GM10847 (cell line): ENCODE data around the gene LPAR3.

ENCODE experiments used
- POLR2A ChIP-seq: IDR thresholded peaks from 2 replicates; pipeline ENCODE4 v1.6.1; 2011; ENCODE audit not compliant: insufficient read length; ENCODE audit errors: extremely low read depth

LPAR3 gene

DNA sequence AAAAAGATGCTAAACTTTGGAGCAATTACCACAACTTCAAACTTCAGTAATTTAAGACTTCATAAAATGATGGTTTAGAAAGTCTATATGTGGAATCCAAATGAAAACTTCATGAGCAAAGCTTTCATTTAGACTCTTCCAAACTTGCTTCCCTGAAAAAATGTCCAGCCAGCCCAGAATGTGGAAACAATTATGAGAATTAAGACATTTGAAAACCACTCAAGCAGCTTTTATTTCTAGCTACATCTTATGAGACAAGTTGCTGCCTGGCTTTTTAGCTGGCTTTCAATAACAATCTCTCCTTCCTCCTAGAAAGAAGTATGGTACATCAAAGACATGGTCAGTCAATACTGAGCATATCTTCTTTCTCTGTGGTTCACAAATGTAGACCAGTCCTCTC lies 21.8 kb downstream of the LPAR3 start:
- no peak for TF ChIP-seq POLR2A

DNA sequence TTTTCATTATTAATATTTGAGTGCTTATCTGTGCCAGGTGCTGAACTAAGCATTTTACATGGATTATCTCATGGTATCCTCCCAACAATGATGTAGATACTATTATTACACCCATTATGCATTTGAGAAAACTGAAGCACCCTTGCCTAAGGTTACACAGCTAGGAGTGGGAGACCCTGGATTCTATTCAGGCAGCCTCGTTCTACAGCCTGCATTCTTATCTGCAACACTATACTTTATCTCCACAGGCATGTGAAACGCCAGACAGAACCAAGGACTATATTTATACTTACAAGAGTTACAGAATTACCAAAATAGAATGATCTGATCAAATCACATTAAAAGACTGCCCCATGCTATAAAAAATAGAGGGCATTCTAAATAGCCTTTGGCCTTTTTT lies 22.4 kb downstream of the LPAR3 start:
- no peak for TF ChIP-seq POLR2A

DNA sequence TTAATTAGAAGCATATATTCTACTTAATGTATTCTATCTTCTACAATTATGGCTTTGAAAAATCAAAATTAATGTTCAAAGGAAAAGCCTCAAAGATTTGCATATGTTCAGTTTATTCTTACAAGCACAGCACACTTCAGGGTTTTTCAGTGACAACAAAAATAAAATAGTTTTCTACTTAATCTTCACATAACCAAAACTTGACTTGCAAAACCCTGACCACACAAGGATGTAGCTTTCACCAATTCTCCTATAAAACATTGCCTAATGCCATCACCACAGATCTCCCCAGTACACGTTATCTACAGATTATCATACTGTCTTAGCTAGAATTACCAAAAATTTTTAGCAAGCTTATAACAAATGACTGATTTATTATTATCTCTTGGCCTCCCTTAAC lies 23.3 kb downstream of the LPAR3 start:
- no peak for TF ChIP-seq POLR2A

DNA sequence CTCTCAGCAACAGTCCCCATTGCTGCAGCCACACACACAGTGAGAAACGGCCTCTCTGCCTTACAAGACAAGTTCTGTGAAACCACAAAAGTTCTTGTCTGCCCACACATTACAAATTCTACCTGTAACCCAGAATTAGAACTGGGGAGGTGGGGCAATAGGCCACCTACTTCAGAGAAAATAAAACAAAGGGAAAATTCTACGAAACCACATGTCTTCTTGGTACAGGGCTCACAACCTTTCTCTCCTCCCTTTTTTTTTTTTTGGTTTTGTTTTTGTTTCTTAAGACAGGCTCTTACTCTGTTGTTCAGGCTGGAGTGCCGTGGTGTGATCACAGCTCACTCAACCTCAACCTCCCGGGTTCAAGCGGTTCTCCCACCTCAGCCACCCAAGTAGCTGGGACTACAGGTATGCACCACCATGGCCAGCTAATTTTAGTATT lies 30.2 kb downstream of the LPAR3 start:
- no peak for TF ChIP-seq POLR2A

DNA sequence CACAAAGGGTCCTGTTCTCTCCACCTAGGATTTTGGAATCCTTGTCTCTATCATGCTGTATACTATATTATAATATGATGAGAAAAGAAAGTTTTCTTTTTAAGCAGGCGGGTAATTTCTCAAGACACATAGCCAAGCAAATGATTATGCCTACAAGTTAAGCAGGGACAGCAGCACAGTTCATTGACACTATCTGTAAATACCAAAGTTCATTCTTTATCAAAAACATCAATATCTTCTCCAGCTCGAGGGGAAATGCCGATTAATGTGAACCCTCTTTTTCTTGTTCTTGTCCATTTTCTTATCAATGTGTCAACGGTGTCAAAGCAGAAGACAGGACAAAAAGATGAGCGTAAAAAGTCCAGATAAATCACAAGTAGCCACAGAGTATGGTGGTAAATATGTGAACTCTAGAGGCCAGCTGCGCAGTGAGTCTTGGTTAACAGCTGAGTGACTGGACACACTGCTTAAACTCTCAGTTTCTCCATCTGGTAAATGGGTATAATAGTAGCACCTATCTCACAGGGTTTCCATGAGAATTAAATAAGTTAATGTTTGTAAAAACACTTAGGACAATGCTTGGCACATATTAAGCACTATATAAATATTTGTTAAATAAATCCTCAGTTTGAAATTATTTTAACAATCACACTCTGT lies 30.9 kb downstream of the LPAR3 start:
- TF ChIP-seq POLR2A, result no peak

DNA sequence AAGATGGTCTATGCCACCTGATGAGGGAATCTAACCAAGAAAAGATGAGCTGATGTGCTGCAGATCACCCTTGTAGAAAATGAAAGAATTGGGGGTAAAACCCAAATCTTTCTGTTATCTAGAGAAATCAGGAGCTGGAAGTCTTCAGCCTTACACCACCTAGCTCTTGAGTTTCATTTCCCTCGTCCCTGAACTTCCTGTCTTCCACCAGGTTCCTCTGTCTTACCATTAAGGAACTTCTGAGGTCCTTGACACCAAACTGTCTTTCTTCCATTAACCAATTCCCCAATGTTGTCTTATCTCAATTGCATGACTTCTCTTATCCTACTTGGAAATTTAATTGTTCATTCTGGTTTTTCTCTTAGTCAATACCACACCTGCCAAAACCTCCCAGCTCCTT lies 31.5 kb downstream of the LPAR3 start:
- no peak for TF ChIP-seq POLR2A

DNA sequence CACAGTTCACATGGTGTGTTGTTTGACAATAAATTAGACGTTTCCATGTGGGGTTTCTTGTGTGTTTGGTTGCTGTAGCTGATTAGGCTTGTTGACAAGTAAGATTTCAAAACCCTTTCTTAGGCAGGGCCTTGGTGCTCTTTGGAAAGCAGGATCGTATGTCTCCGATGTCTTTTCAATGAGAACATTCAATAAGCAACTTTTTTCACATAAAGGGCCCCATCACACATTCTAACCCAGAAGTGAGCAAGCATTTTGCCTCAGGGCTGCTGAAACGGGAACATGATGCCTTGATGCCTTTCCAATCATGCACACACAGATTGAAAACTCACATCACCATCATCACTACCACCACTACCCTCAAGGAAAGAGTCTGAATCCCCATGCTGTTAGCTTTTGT lies 33.1 kb downstream of the LPAR3 start:
- no peak for TF ChIP-seq POLR2A

DNA sequence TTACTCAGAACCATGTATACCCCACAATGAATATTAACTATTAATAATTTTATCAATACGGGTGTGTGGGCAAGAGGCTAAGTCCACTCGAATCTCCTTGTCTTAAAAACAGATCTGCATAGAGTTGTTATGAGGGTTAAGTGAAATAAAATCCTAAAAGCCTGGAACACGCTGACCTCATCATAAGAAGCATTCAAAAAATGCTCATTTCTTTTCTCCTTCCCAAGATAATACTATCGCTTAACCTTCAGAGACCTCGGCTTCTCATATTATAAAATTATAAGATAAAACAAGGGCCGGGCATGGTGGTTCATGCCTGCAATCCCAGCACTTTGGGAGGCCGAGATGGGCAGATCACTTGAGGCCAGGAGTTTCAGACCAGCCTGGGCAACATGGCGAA lies 35.1 kb downstream of the LPAR3 start:
- TF ChIP-seq POLR2A, result no peak

DNA sequence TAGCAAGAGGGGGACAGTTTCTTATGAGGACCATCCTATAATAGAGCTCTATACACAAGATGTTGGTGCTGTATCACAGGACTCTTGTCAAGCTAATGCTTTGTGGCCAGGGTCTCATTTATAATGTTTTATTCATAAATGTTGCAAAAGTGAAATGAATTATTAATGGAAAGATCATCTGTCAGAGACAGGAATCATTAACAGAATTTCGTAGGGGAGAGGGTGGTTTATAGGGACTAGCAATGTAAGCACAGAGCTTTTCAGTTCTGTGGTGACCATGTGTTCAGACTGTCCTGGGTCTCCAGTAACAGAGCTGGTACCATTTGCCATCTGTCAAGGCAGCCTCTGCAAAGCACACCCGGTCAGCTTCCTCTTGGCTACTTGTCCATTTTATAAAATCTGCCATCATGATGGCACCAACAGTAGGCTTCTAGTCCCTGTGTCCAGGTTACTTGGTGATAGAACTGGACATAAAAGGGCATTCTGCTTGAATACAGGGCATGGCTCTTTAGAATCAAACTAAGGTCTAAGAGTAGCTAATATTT lies 36.2 kb downstream of the LPAR3 start:
- no peak for TF ChIP-seq POLR2A

DNA sequence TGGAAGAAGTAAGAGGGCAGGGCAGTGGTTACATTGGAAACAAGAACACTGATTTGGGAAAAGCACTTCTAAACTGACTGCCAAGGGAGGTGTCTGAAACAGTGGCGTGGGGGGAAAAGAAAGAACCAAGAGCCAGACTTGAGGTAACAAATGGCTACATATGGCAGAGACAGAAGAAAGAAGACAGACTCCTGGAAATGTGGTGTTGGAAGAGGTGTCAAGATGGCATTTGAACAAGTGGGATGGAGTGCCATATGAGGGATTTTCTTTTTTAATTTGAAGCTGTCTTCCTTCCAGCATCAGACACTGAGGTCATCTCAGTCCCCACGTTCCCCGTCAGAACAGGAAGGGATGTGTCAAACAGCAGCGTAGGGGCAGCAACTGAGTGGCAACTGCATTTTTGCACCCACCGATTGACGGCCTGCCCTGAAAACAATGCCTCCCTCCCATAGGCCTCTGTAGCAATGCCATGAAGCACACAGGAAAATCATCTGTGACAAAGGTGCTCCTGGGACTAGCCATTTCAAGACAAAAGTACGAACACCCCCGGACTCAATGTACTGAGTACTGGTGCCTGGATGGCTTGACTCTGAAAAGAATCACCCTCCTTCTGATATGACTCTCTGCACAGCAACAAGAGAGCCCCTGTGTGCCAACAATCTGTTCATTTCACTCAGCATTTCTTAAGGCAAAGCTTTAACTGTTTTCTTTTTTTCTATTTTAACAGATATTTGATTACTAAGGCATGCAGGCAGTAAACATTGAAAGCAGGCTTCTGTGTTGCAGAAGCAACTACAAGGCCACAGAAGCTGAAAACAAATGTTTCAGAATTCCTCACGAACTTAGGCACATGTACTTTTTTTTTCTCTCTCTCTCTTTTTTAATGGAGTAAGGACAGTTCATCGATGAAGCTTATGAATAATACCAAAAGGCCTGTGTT lies 37.0 kb downstream of the LPAR3 start:
- TF ChIP-seq POLR2A, result no peak

DNA sequence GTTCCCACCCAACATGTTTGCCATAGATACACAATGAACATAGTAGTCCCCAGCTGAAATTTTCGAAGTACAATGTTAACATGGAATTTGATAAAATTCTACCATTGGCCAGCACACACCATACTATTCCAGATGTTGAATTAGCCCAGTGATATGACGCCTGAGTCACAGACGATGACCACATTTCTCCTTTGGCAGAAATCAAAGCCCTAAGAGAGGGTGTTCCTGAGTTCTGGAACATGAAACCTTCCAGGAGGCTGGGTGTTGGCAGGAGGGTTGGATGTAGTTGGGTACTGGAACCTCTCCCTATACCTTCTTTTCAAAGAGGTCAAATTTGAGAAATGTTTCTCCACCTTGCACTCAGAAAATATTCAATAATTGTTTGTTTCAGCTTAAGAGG lies 37.8 kb downstream of the LPAR3 start:
- no peak for TF ChIP-seq POLR2A

DNA sequence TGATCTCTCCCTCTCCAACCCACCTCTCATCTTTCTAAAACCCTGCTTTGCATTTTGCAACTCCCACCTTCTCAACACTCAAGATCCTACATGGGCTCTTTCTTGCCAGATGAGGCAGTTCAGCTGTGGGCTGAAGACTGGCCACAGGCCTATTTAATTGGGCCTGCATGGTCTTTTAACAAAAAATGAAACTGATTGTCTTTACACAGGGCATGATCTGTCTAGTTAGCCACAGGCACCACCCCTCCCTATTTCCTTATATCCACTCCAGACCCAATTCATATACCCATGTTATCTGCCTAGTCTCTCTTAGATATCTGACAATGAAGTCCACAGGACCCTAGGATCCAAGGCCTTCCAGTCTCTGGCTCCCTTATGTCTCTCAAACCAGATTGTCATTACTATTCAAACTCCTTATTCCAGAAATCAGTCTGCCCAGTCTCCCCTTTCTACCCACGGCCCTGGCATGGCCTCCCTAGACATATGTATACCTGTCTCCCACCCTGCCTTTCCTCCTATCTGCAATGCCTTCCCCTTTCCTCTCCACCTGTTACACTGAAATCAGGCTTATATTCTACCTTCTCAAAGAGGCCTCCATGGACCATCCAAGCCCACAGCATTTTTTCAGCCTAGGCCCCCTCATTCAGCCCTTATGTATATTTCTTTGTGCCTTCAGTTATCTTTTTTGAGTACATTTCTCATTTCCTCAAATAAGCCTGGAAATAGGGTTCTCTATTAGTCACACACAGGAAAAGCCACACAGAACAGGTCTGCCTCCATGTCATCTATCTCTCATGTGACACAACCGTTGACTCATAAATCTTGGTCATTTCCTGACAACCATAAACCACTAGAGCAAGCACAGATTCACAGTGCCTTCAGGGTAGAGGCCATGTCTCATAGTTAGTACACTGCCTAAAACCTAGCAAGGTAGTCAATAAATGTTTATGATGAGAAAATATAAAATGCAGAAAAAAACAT lies 39.0 kb downstream of the LPAR3 start:
- TF ChIP-seq POLR2A, result no peak

DNA sequence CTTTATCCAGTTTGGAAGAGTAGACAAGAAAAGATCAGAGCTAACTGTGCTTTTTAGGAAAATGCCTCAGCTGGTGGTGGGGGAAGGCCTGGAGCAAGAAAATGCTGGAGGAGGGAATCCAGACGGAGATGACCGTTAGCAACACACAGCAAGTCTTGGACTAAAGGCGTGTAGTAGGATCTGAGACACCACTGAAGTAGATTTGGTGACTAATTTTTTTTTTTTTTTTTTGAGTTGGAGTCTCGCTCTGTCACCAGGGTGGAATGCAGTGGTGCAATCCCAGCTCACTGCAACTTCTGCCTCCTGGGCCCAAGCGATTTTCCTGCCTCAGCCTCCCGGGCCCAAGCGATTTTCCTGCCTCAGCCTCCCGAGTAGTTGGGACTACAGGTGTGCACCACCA lies 41.2 kb downstream of the LPAR3 start:
- TF ChIP-seq POLR2A, result no peak

DNA sequence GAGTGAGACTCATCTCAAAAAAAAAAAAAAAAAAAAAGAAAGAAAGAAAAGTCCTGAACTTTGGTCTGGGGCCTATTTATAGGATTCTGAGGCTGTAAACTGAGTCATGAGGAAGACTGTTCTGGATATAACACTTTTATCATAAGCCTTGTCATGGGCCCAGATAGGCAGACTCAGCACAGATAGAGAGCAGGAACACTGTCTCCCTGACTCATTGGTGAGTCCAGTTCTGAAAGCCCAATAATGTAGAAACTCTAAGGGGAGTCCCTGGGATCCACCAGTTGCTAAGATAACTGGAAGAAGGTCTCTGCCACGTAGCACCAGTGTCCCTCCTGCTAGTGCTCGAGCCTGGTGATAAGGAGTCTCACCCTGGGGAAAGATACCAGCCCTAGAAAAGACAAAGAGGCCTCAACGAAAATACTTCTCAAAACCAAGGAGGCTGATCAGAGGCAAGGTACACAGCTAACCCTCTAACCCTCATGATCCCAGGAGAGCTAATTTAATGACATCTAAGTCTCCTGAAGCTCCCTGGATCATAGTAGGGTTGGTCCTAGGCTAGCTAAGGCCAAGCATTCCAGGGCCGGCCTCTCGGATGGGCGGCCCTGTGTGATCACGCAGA lies 43.5 kb downstream of the LPAR3 start:
- TF ChIP-seq POLR2A, result no peak
